ENCODE data around the gene AGAP1. TPM values are rescaled to one million over a fixed set of nuclear protein-coding genes. Genes with fewer than 3 reads are reported as not detected.
A peak's percentile ranks its signal among the peaks of the same experiment; 100 is the strongest.

AGAP1 gene
- total RNA-seq, 1 experiment from 2014 or later, result 44.8 TPM

DNA sequence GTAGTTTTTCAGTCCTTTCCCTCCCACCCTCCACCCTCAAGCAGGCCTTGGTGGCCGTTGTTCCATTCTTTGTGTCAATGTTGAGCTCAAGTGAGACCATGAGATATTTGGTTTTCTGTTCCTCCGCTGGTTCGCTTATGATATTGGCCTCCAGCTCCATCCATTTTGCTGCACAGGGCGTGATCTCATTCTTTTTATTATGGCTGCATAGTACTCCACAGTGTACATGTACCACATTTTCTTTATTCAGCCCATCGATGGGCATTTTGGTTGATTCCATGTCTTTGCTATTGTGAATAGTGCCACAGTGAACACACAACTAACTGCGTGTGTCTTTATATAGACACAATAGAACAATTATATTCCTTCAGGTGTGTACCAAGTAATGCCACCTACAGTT is 14.1 kb downstream of the AGAP1 start:
- DNase-seq (ENCODE audit: low spot score), result no peak

- DNase-seq (ENCODE audit: low spot score), result no peak
Measured at GRCh38 chr2:235508371-235509160, 14.7 kb downstream of the AGAP1 start.

DNA sequence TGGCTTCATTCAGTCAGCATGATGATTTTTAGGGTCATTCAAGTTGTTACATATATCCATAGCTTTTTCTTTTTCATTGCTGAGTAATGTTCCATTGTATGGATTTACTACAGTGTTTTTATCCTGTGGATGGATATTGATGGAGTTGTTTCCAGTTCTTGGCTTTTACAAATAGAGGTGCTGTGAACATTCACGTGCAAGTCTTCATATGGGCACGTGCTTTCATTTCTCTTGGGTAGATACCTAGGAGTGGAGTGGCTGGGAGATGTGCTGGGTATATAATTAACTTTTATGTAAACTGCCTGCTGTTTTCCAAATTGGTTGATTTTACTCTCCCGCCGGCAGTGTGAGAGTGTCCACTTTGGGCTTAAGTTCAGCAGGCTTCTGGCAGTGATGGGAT is 16.5 kb downstream of the AGAP1 start:
- DNase-seq (ENCODE audit: low spot score), result no peak

DNA sequence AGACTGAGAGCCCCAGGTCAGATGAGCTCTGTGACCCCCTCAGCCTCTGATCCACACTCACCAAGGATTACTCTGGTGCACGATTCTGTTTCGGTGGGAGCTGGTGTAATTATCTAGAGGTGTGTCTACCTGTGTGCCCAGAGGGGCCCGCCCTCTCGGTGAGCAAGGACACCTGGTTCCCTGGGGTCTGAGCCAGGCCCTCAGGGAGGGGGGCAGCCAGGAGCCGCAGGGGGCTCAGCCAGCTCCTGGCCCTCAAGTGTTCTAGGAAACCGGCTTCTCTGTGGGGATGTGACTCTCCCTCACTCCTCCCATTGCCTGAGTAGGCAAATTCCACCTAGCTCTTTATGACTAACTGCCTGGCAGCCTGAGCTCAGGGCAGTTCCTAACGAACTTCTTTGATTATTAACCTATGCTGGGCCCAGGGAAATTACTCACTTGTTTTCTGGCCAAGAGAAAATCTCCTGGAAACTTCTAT is 17.4 kb downstream of the AGAP1 start:
- peak; percentile 89 for DNase-seq (ENCODE audit: low spot score)

GRCh38 chr2:235511751-235512698 is 18.2 kb downstream of the AGAP1 start:
- DNase-seq (ENCODE audit: low spot score), result no peak

- no peak for DNase-seq (ENCODE audit: low spot score)
Measured at GRCh38 chr2:235512699-235513053, 18.8 kb downstream of the AGAP1 start.

GRCh38 chr2:235513984-235514626 is 20.3 kb downstream of the AGAP1 start:
- no peak for DNase-seq (ENCODE audit: low spot score)

- peak; percentile 56 for DNase-seq (ENCODE audit: low spot score)
Measured at GRCh38 chr2:235514627-235515363, 21.0 kb downstream of the AGAP1 start.

- no peak for DNase-seq (ENCODE audit: low spot score)
Measured at GRCh38 chr2:235515364-235515742, 21.5 kb downstream of the AGAP1 start.

GRCh38 chr2:235515821-235516220 is 22.0 kb downstream of the AGAP1 start:
- DNase-seq (ENCODE audit: low spot score), result no peak

GRCh38 chr2:235516257-235516656 is 22.4 kb downstream of the AGAP1 start:
- DNase-seq (ENCODE audit: low spot score), result no peak

GRCh38 chr2:235518322-235519090 is 24.7 kb downstream of the AGAP1 start:
- no peak for DNase-seq (ENCODE audit: low spot score)

- no peak for DNase-seq (ENCODE audit: low spot score)
Measured at GRCh38 chr2:235520787-235521186, 26.9 kb downstream of the AGAP1 start.

GRCh38 chr2:235521844-235522243 is 28.0 kb downstream of the AGAP1 start:
- DNase-seq (ENCODE audit: low spot score), result no peak

- no peak for DNase-seq (ENCODE audit: low spot score)
Measured at GRCh38 chr2:235523021-235523420, 29.2 kb downstream of the AGAP1 start.

GRCh38 chr2:235523486-235524150 is 29.8 kb downstream of the AGAP1 start:
- no peak for DNase-seq (ENCODE audit: low spot score)

DNA sequence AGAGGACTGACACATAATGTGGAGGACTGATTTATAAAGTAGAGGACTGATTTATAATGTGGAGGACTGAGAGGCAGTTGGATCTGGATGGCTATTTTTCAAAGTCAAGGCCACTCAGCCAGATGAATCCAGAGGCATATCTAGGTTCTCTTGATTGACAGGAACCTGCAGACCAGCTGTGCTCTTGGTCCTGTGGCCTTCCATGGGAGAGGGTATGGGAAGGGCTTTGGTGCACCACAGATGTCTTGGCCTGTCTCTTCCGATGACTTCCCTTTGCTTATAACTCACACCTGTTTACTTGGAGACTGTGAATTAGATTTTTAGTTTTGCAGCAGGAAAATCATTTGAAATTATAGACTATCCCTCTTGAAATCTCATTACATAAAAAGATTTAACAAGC is 32.3 kb downstream of the AGAP1 start:
- DNase-seq (ENCODE audit: low spot score), result no peak

GRCh38 chr2:235527806-235528469 is 34.1 kb downstream of the AGAP1 start:
- DNase-seq (ENCODE audit: low spot score), result no peak

DNA sequence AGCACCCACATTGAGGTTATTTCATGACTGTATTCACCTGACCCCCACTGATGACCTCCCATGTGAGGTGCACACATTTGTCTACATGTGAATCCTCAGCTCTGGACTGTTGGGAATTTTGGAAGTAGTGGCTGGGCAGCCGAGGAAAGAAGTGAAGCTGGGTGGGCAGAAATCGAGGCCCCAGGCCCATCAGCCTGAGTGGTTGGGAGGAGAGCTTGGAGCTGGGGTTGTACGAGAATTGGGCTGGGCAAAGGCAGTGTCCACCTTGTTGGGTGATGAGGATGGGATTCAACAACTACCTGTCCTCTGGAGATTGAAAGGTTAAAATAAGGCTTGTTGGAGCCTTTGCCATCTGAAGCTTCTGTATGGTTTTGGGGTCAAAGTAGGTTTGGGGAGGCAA is 35.8 kb downstream of the AGAP1 start:
- no peak for DNase-seq (ENCODE audit: low spot score)

All from HT-29 (cell line).